HepG2 (cell line): ENCODE results near the gene UTRN. TPM values are rescaled to one million over a fixed set of nuclear protein-coding genes. Genes with fewer than 3 reads are reported as not detected.

ENCODE experiments used
- BORCS8-MEF2B ChIP-seq: sonication (generic); formaldehyde crosslinking; IDR thresholded peaks from 2 replicates; pipeline ENCODE4 v1.8.0; 2022; ENCODE audit warnings: mild to moderate bottlenecking, missing genetic modification reagents
- FOSL2 ChIP-seq: sonication (generic); formaldehyde crosslinking; IDR thresholded peaks from 2 replicates; pipeline ENCODE4 v1.4.0; 2020; ENCODE audit warnings: missing genetic modification reagents
- PHF21A ChIP-seq: sonication (generic); formaldehyde crosslinking; IDR thresholded peaks from 2 replicates; pipeline ENCODE4 v1.5.0; 2020; ENCODE audit warnings: mild to moderate bottlenecking, missing genetic modification reagents
- POLR2A ChIP-seq, 2 experiments: IDR thresholded peaks; 2 replicates each; pipeline ENCODE4 v1.6.1; 2011; ENCODE audit warnings: low read depth in 2 of 2, low read length in 2 of 2, mild to moderate bottlenecking in 1 of 2, moderate library complexity in 1 of 2; ENCODE audit not compliant: insufficient read depth in 1 of 2
- SALL2 ChIP-seq: sonication (generic); formaldehyde crosslinking; IDR thresholded peaks from 2 replicates; pipeline ENCODE4 v1.8.1; 2023; ENCODE audit warnings: mild to moderate bottlenecking, missing genetic modification reagents, inconsistent platforms
- SIX1 ChIP-seq: sonication (generic); formaldehyde crosslinking; IDR thresholded peaks from 2 replicates; pipeline ENCODE4 v1.4.0; 2020; ENCODE audit warnings: missing genetic modification reagents, borderline replicate concordance
- SMC3 ChIP-seq: IDR thresholded peaks from 2 replicates; pipeline ENCODE4 v1.6.1; 2011; ENCODE audit warnings: low read length, improper control_type of control experiment
- XBP1 ChIP-seq: sonication (generic); formaldehyde crosslinking; IDR thresholded peaks from 2 replicates; pipeline ENCODE4 v1.5.0; 2020; ENCODE audit warnings: missing genetic modification reagents
- YEATS4 ChIP-seq: sonication (generic); formaldehyde crosslinking; IDR thresholded peaks from 2 replicates; pipeline ENCODE4 v1.4.0; 2020; ENCODE audit warnings: missing genetic modification reagents, borderline replicate concordance
- ZNF124 ChIP-seq: sonication (generic); formaldehyde crosslinking; IDR thresholded peaks from 2 replicates; pipeline ENCODE4 v1.4.0; 2020; ENCODE audit warnings: missing genetic modification reagents
- ZNF572 ChIP-seq: sonication (generic); formaldehyde crosslinking; IDR thresholded peaks from 2 replicates; pipeline ENCODE4 v1.5.1; 2020; ENCODE audit warnings: mild to moderate bottlenecking, missing genetic modification reagents
- ZNF619 ChIP-seq: sonication (generic); formaldehyde crosslinking; IDR thresholded peaks from 2 replicates; pipeline ENCODE4 v1.4.0; 2020; ENCODE audit warnings: mild to moderate bottlenecking, missing genetic modification reagents
- ZNF670 ChIP-seq: sonication (generic); formaldehyde crosslinking; IDR thresholded peaks from 2 replicates; pipeline ENCODE4 v1.8.0; 2022; ENCODE audit warnings: mild to moderate bottlenecking, missing genetic modification reagents, borderline replicate concordance
- ZNF839 ChIP-seq: sonication (generic); formaldehyde crosslinking; IDR thresholded peaks from 2 replicates; pipeline ENCODE4 v1.4.0; 2020; ENCODE audit warnings: missing genetic modification reagents, mild to moderate bottlenecking, borderline replicate concordance
- polyA plus RNA-seq, 8 experiments: library from polyadenylated mRNA; depleted of rRNA in 3 of 8; stranded (reverse) in 7 of 8; unstranded in 1 of 8; fragments of >200 nt; fragmentation: Illumina TruSeq in 4 of 8; extraction: Trizol in 4 of 8; gene quantifications; 2 replicates each; pipeline versions ENCODE4 v1.2.1 to v1.2.3, GENCODE V29; 2011 to 2016; ENCODE audit warnings: low read depth in 4 of 8, missing spikeins in 1 of 8, mixed read lengths in 1 of 8; ENCODE audit not compliant: insufficient read depth in 1 of 8
- total RNA-seq, 5 experiments: library from RNA; depleted of rRNA; stranded (reverse); fragments of >200 nt; fragmentation: Illumina TruSeq; extraction: Trizol; gene quantifications; 2 replicates each; pipeline ENCODE4 v1.2.3, GENCODE V29; 2016; ENCODE audit warnings: low read depth in 1 of 5
- TF ChIP-seq, protein P1 (sequence below), 2 experiments: sonication (generic) in 1 of 2; formaldehyde crosslinking in 1 of 2; IDR thresholded peaks; 2 replicates each; pipeline versions ENCODE4 v1.5.1 to v1.6.1; 2011 to 2020; ENCODE audit warnings: borderline replicate concordance in 1 of 2, low read depth in 1 of 2, low read length in 1 of 2, mild to moderate bottlenecking in 1 of 2, missing genetic modification reagents in 1 of 2, moderate library complexity in 1 of 2
- TF ChIP-seq, protein P2 (sequence below): sonication (generic); formaldehyde crosslinking; IDR thresholded peaks from 2 replicates; pipeline ENCODE4 v1.4.0; 2020; ENCODE audit warnings: mild to moderate bottlenecking, missing genetic modification reagents
- TF ChIP-seq, protein P3 (sequence below): sonication (generic); formaldehyde crosslinking; IDR thresholded peaks from 2 replicates; pipeline ENCODE4 v1.5.1; 2020; ENCODE audit warnings: missing genetic modification reagents, mild to moderate bottlenecking, borderline replicate concordance
- TF ChIP-seq, protein P4 (sequence below): IDR thresholded peaks from 2 replicates; pipeline ENCODE4 v1.6.1; 2016; ENCODE audit warnings: missing compliant biosample characterization, missing genetic modification reagents, borderline replicate concordance
- TF ChIP-seq, protein P5 (sequence below): fragments of 450-650 bp; IDR thresholded peaks from 2 replicates; pipeline ENCODE4 v1.6.1; 2017; ENCODE audit warnings: mild to moderate bottlenecking

The UTRN gene
- total and polyA plus RNA-seq, 2 of the 13 experiments (the other 11 are each of a cell fraction or from before 2014, with no cell fraction given), result 102 to 116 TPM

DNA sequence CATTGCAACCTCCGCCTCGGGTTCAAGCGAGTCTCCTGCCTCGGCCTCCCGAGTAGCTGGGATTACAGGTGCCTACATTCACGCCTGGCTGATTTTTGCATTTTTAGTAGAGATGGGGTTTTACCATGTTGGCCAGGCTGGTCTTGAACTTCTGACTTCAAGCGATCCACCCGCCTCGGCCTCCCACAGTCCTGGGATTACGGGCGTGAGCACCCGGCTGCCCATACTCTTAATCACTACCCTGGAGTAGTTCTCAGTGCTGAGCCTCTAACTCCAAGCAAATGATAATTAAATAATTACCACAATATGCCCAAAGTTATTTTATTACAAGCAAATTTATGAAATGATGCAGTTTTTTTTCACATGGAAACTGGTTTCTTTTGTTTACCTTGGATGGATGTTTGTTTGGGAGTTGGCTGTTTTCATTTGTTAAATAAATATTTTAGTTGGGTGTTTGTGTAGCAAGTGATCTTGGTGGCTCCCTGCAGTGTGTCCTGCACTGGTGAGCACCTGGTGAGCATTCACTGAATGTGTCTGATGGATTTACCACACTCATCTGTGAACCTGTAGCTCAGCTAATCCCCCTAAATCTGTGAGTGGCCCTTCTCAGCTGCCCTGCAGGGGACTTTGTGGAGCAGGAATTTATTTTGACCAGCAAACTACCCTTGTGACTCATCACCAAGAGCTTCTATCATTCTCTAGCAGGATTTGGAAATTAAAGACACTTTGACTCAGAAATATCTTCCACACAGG is 36.9 kb downstream of the UTRN start (continued):
- TF ChIP-seq, protein P1, sequence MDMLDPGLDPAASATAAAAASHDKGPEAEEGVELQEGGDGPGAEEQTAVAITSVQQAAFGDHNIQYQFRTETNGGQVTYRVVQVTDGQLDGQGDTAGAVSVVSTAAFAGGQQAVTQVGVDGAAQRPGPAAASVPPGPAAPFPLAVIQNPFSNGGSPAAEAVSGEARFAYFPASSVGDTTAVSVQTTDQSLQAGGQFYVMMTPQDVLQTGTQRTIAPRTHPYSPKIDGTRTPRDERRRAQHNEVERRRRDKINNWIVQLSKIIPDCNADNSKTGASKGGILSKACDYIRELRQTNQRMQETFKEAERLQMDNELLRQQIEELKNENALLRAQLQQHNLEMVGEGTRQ (IDR thresholded peaks at IDR 0.05; ENCODE audit: low read depth, low read length), result no peak
- TF ChIP-seq, protein P1 (CRISPR knock-in tag; IDR thresholded peaks at IDR 0.05; ENCODE audit: borderline replicate concordance), result no peak
- no peak for TF ChIP-seq BORCS8-MEF2B (CRISPR knock-in tag)
- TF ChIP-seq YEATS4, result no peak
- TF ChIP-seq ZNF124, result no peak
- TF ChIP-seq ZNF572 (CRISPR knock-in tag), result no peak
- no peak for TF ChIP-seq PHF21A (CRISPR knock-in tag)
- 0 out of 2 replicates have a peak, but pooled peaks have one; percentile 24 for TF ChIP-seq SALL2
- TF ChIP-seq, protein P2, sequence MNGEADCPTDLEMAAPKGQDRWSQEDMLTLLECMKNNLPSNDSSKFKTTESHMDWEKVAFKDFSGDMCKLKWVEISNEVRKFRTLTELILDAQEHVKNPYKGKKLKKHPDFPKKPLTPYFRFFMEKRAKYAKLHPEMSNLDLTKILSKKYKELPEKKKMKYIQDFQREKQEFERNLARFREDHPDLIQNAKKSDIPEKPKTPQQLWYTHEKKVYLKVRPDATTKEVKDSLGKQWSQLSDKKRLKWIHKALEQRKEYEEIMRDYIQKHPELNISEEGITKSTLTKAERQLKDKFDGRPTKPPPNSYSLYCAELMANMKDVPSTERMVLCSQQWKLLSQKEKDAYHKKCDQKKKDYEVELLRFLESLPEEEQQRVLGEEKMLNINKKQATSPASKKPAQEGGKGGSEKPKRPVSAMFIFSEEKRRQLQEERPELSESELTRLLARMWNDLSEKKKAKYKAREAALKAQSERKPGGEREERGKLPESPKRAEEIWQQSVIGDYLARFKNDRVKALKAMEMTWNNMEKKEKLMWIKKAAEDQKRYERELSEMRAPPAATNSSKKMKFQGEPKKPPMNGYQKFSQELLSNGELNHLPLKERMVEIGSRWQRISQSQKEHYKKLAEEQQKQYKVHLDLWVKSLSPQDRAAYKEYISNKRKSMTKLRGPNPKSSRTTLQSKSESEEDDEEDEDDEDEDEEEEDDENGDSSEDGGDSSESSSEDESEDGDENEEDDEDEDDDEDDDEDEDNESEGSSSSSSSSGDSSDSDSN (CRISPR knock-in tag), result no peak
- no peak for TF ChIP-seq ZNF839
- TF ChIP-seq, protein P3, sequence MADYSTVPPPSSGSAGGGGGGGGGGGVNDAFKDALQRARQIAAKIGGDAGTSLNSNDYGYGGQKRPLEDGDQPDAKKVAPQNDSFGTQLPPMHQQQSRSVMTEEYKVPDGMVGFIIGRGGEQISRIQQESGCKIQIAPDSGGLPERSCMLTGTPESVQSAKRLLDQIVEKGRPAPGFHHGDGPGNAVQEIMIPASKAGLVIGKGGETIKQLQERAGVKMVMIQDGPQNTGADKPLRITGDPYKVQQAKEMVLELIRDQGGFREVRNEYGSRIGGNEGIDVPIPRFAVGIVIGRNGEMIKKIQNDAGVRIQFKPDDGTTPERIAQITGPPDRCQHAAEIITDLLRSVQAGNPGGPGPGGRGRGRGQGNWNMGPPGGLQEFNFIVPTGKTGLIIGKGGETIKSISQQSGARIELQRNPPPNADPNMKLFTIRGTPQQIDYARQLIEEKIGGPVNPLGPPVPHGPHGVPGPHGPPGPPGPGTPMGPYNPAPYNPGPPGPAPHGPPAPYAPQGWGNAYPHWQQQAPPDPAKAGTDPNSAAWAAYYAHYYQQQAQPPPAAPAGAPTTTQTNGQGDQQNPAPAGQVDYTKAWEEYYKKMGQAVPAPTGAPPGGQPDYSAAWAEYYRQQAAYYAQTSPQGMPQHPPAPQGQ (CRISPR knock-in tag), result no peak
- TF ChIP-seq ZNF619, result no peak
- peak; percentile 19; the same call in 1 of the 2 replicates for TF ChIP-seq FOSL2 (CRISPR knock-in tag)
- TF ChIP-seq SMC3, result no peak
- TF ChIP-seq, protein P4, sequence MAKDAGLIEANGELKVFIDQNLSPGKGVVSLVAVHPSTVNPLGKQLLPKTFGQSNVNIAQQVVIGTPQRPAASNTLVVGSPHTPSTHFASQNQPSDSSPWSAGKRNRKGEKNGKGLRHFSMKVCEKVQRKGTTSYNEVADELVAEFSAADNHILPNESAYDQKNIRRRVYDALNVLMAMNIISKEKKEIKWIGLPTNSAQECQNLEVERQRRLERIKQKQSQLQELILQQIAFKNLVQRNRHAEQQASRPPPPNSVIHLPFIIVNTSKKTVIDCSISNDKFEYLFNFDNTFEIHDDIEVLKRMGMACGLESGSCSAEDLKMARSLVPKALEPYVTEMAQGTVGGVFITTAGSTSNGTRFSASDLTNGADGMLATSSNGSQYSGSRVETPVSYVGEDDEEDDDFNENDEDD (CRISPR knock-in tag), result no peak
- TF ChIP-seq, protein P5, sequence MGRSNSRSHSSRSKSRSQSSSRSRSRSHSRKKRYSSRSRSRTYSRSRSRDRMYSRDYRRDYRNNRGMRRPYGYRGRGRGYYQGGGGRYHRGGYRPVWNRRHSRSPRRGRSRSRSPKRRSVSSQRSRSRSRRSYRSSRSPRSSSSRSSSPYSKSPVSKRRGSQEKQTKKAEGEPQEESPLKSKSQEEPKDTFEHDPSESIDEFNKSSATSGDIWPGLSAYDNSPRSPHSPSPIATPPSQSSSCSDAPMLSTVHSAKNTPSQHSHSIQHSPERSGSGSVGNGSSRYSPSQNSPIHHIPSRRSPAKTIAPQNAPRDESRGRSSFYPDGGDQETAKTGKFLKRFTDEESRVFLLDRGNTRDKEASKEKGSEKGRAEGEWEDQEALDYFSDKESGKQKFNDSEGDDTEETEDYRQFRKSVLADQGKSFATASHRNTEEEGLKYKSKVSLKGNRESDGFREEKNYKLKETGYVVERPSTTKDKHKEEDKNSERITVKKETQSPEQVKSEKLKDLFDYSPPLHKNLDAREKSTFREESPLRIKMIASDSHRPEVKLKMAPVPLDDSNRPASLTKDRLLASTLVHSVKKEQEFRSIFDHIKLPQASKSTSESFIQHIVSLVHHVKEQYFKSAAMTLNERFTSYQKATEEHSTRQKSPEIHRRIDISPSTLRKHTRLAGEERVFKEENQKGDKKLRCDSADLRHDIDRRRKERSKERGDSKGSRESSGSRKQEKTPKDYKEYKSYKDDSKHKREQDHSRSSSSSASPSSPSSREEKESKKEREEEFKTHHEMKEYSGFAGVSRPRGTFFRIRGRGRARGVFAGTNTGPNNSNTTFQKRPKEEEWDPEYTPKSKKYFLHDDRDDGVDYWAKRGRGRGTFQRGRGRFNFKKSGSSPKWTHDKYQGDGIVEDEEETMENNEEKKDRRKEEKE, result no peak
- TF ChIP-seq ZNF670, result no peak
- TF ChIP-seq SIX1 (CRISPR knock-in tag), result no peak
- no peak for TF ChIP-seq XBP1 (CRISPR knock-in tag)
- TF ChIP-seq POLR2A (IDR thresholded peaks at IDR 0.05; ENCODE audit: insufficient read depth in 1 of 2, low read depth in 2 of 2, low read length in 2 of 2), result no peak
